NCI-H187 treated with DMSO at 0.1 percent for 48 hours (cell line): Measurements from ENCODE around the gene HEPACAM.

Experiments
- DNase-seq: peaks from one replicate; lab custom pipeline; 2025; lab: John Stamatoyannopoulos, UW

The HEPACAM gene

GRCh38 chr11:124899383-124900145, 36.3 kb downstream of the HEPACAM start:
- DNase-seq, result no peak

GRCh38 chr11:124898711-124899110, 37.1 kb downstream of the HEPACAM start:
- DNase-seq, result no peak

GRCh38 chr11:124898263-124898680, 37.6 kb downstream of the HEPACAM start:
- DNase-seq, result no peak

GRCh38 chr11:124897674-124898262, 38.1 kb downstream of the HEPACAM start, which contains the start of gene ROBO4:
Gene ROBO4 (minus strand): TSS chr11:124897865. CDS start chr11:124897795, 70 bp downstream.
- DNase-seq, result no peak

- no peak for DNase-seq
Observed at GRCh38 chr11:124896821-124897391, 38.9 kb downstream of the HEPACAM start.

GRCh38 chr11:124896071-124896750, 39.6 kb downstream of the HEPACAM start:
- DNase-seq, result no peak

- no peak for DNase-seq
Observed at GRCh38 chr11:124895471-124895971, 40.3 kb downstream of the HEPACAM start.

GRCh38 chr11:124894606-124895430, 41.0 kb downstream of the HEPACAM start:
- DNase-seq, result no peak

GRCh38 chr11:124893781-124894401, 42.0 kb downstream of the HEPACAM start:
- no peak for DNase-seq

- DNase-seq, result no peak
Observed at GRCh38 chr11:124892750-124893454, 42.9 kb downstream of the HEPACAM start.

- no peak for DNase-seq
Observed at GRCh38 chr11:124892146-124892545, 43.7 kb downstream of the HEPACAM start.

- DNase-seq, result no peak
Observed at GRCh38 chr11:124891373-124891861, 44.4 kb downstream of the HEPACAM start.

GRCh38 chr11:124890683-124891372, 45.0 kb downstream of the HEPACAM start:
- no peak for DNase-seq

- no peak for DNase-seq
Observed at GRCh38 chr11:124890151-124890550, 45.7 kb downstream of the HEPACAM start.

- DNase-seq, result no peak
Observed at GRCh38 chr11:124889191-124890091, 46.4 kb downstream of the HEPACAM start.

GRCh38 chr11:124887667-124888013, 48.2 kb downstream of the HEPACAM start:
- DNase-seq, result no peak

- no peak for DNase-seq
Observed at GRCh38 chr11:124886978-124887666, 48.7 kb downstream of the HEPACAM start.

- DNase-seq, result no peak
Observed at GRCh38 chr11:124886476-124886875, 49.4 kb downstream of the HEPACAM start.
